CD4-positive, alpha-beta T cell treated with Interleukin-12 subunit alpha and Interleukin-12 subunit beta, for 1 hour (primary cell): ENCODE results near the gene TTYH1.
"Not testable (repeated sequence)": the region's sequence is repeated elsewhere in the genome, so short reads cannot be mapped to it uniquely, and the experiment has no call there.

Experiments used
- DNase-seq: peaks from one replicate; pipeline ENCODE4 v3.0.0-alpha.2; 2020

TTYH1 gene

GRCh38 chr19:54446349-54446748 is 31.1 kb downstream of the TTYH1 start:
- not testable (repeated sequence) for DNase-seq

GRCh38 chr19:54448040-54448773 is 32.9 kb downstream of the TTYH1 start:
- DNase-seq, result peak; percentile 50

DNA sequence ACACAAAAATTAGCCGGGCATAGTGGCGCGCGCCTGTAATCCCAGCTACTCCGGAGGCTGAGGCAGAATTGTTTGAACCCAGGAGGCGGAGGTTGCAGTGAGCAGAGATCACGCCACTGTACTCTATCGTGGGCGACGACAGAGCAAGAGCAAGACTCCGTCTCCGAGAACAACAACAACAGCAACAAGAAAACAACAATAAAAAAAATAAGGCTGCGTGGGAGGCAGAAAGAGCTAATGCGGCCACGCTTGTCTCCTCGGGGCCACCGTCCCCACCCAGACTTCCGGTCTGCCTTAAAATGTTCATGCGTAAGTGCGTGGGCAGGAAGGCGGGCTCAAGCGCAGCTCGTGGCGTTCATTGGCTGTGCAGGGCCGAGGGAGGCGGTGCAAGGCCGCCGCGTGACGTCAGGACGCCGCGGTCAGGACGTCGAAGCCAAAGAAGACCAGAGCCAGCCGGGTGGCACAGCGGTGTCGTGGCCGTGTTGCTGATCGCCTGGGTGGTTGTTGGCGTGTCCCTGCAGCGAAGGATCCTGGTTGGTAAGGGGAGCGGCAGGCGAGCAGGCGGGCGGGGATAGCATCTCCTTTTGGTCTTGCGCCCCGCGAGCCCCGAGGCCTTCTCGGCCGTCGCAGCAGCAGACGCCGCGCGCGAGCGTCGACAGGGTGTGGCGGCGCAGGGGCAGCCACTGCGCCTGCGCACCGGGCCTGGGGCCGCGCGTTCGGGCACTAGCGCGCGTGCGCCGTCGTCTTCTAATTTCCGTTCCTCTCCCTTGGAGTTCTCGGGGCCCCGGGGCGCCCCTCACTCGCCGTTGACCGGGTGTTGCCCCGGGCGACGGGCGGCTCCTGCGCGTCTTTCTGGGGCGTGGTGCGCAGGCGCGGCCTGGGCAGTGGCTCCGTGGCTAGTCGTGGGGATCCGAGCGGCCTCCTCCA is 33.8 kb downstream of the TTYH1 start, which contains the start of gene LENG8:
Gene LENG8 (plus strand): TSS at position 426 of the 927 bp plus-strand sequence. CDS start 2,146 bp downstream, outside the sequence.
- DNase-seq, result peak; percentile 98

DNA sequence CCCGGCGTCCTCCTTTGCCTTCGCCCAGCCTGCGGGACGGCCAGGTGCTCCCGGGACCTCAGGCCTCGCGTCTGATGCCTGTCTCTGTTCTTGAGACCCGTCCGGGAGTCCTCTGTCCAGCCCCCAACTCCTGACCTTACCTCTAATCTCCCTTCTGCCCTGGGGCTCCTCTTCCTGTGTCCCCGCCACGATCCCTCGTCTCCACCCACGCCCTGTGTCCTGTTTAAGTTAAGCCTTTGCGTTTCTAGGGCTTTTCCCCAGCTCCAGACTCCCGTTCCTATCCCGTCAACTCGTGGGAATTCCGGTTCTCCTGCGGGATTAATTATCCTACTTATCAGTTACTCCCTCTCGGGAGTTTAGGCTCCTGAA is 34.4 kb downstream of the TTYH1 start:
- no peak for DNase-seq

GRCh38 chr19:54451331-54451871 is 36.1 kb downstream of the TTYH1 start:
- DNase-seq, result no peak

- no peak for DNase-seq
Measured at GRCh38 chr19:54451997-54452396, 36.7 kb downstream of the TTYH1 start.

GRCh38 chr19:54452626-54453025 is 37.4 kb downstream of the TTYH1 start:
- DNase-seq, result no peak

GRCh38 chr19:54453921-54454780 is 38.9 kb downstream of the TTYH1 start:
- DNase-seq, result no peak

DNA sequence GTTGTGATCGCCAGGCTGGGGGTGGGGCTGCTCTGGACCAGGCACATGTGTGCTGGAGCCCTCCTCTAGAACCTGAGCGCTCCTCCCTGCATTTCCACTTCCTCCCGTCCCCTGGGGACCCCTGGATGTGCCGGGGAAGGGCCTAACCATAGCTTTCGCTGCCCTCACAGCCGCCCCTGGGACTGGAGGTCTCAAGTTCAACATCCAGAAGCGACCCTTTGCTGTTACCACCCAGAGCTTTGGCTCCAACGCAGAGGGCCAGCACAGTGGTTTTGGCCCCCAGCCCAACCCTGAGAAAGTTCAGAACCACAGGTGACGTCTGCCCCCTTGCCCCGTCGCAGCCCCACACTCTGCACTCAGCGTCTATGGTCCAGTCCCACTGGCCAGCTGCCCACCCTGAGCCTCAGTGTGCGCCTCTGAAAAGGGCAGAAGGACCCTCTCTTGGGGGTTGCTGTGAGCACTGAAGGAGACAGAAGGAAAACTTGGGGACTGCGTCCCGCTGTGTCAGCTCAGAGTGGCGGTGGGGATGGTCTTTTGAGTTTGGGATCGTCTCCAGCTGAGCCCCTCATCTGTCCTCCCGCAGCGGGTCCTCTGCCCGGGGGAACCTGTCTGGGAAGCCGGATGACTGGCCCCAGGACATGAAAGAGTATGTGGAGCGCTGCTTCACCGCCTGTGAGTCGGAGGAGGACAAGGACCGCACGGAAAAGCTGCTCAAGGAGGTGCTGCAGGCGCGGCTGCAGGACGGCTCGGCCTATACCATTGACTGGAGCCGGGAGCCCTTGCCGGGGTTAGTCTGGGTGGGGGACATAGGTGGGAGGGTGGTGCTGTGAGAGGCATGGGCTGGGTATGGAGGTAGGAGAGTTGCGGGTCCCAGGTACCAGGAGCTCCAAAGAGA is 39.8 kb downstream of the TTYH1 start:
- no peak for DNase-seq

- DNase-seq, result no peak
Measured at GRCh38 chr19:54455786-54456422, 40.6 kb downstream of the TTYH1 start.

DNA sequence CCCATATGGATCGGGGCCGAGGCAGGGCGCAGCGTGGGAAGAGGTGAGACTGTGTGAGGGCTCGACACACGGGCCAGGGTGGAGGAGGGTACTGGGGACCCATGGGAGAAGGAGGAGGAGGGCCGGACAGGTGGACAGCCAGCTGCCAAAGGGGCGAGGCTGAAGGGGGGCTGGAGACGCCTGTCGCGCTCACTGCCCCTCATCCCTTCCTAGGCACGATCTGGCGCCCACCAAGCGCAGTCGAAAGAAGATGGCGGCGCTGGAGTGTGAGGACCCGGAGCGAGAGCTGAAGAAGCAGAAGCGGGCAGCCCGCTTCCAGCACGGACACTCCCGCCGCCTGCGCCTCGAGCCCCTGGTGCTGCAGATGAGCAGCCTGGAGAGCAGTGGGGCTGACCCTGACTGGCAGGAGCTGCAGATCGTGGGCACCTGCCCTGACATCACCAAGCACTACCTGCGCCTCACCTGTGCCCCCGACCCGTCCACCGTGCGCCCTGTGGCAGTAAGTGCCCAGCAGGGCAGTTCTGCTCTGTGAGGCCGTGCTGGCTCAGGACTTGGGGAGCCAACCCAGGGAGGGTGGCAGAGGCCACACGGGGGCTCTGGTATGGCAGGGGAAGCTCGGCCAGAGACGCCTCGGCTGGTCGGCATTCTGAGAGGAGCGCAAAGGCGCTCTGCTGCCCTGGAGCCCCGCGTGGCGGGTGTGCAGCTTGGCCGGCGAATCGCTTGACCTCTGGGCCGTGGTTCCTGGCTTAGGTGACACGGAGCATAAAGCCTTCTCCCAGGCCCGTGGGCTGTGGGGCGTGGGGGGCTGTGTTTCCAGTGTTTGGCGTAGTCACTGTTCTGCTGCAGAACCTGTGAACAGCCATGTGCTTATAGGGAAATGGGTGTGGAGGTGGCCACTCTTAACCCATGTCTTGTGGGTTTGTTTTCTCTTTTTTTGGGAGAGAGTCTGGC is 41.4 kb downstream of the TTYH1 start:
- DNase-seq, result no peak

DNA sequence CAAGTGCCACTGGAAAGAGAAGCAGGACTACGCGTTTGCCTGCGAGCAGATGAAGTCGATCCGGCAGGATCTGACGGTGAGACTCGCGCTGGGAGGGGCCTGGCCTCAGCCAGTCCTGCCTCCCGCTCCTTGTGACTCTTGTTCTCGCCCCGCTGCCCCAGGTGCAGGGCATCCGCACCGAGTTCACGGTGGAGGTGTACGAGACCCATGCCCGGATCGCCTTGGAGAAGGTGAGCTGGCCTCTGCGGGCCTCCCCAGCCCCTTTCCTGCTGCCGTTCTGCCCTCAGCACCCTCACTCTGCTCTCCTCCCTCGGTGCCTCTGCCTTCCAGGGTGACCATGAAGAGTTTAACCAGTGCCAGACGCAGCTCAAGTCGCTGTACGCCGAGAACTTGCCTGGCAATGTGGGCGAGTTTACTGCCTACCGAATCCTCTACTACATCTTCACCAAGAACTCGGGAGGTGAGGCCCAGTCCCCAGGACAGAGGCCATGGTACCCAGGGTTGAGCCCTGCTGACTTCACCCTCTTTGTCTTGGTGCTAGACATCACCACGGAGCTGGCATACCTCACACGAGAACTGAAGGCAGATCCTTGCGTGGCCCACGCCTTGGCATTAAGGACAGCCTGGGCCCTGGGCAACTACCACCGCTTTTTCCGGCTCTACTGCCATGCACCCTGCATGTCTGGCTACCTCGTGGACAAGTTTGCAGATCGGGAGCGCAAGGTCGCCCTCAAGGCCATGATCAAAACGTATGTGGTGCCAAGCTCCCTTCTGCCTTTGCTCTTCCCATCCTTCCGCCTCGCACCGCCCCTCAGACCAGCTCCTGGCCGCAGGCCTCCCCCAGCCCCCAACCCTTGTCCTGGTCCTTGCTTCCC is 42.7 kb downstream of the TTYH1 start:
- no peak for DNase-seq

GRCh38 chr19:54458648-54459281 is 43.5 kb downstream of the TTYH1 start:
- no peak for DNase-seq

GRCh38 chr19:54459282-54460229 is 44.3 kb downstream of the TTYH1 start:
- no peak for DNase-seq

DNA sequence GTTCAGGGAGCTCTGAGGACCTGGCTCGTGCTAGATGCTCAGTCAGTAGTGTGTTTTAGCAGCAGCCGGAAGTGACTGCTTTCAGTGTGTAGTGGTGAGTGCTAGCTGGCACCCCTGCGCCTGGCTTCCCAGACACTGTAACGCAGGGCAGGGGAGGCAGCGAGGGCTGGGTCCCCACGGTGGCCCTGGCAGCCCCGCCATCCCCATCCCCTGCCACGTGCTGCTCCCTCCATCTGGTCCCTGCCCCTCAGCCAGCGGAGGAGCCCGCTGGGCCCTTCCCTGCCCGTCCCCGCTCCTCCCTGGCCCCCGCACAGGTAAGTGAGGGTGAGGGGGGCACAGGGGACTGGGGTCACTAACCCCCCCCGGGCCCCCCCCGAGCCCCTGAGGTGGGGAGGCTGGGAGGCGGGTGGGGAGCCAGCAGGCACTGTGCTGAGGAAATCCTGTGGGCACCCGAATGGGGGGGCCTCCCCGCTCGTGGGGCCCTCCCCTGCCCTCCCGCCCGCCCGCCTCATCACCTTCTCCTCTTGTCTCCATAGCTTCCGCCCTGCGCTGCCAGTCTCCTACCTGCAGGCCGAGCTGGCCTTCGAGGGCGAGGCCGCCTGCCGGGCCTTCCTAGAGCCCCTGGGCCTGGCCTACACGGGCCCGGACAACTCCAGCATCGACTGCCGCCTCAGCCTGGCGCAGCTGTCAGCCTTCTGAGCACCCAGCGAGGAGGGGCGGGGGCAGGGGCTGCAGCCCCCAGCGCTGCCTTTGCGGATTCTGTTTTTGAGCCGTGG is 45.2 kb downstream of the TTYH1 start:
- no peak for DNase-seq

GRCh38 chr19:54461210-54461609 is 45.9 kb downstream of the TTYH1 start:
- DNase-seq, result no peak
